Glutamatergic neuron (in vitro differentiated cells): ENCODE measurements around the gene FAM187B. TPM values are rescaled to one million over a fixed set of nuclear protein-coding genes. Genes with fewer than 3 reads are reported as not detected.

ENCODE experiments used
- DNase-seq: peaks from one replicate; pipeline ENCODE4 v3.0.0; 2022
- H3K27ac Mint-ChIP-seq: one replicate; pipeline ENCODE4 v1.8.0; 2020; ENCODE audit warnings: mild to moderate bottlenecking, mixed read lengths, inconsistent platforms; ENCODE audit not compliant: unreplicated experiment
- H3K27me3 Mint-ChIP-seq: one replicate; pipeline ENCODE4 v1.8.0; 2020; ENCODE audit warnings: mild to moderate bottlenecking, moderate library complexity, mixed read lengths, inconsistent platforms; ENCODE audit not compliant: unreplicated experiment
- H3K36me3 Mint-ChIP-seq: one replicate; pipeline ENCODE4 v1.8.0; 2020; ENCODE audit warnings: mild to moderate bottlenecking, mixed read lengths, inconsistent platforms; ENCODE audit not compliant: unreplicated experiment
- H3K4me1 Mint-ChIP-seq: one replicate; pipeline ENCODE4 v1.8.0; 2020; ENCODE audit warnings: mild to moderate bottlenecking, low read depth, mixed read lengths, inconsistent platforms; ENCODE audit not compliant: unreplicated experiment
- H3K4me3 Mint-ChIP-seq: one replicate; pipeline ENCODE4 v1.8.0; 2020; ENCODE audit warnings: mild to moderate bottlenecking, mixed read lengths, inconsistent platforms; ENCODE audit not compliant: unreplicated experiment
- H3K9me3 Mint-ChIP-seq: one replicate; pipeline ENCODE4 v1.8.0; 2020; ENCODE audit warnings: mild to moderate bottlenecking, moderate library complexity, mixed read lengths, inconsistent platforms; ENCODE audit not compliant: unreplicated experiment
- total RNA-seq: library from RNA; stranded (reverse); fragmentation: NEBNext Ultra II Directional; extraction: Animal tissue kit (Norgen Biotek cat#: 25700); gene quantifications from one replicate; pipeline ENCODE4 v1.2.1, GENCODE V29; 2021; ENCODE audit not compliant: unreplicated experiment
- TF ChIP-seq, protein P1 (sequence below): fragments of 200-600 bp; sonication (generic); IDR thresholded peaks from one replicate; pipeline ENCODE4 v1.5.0; 2021; ENCODE audit not compliant: partially characterized antibody, unreplicated experiment

The FAM187B gene
- total RNA-seq, 1 donor from 2014 or later, result not detected

DNA sequence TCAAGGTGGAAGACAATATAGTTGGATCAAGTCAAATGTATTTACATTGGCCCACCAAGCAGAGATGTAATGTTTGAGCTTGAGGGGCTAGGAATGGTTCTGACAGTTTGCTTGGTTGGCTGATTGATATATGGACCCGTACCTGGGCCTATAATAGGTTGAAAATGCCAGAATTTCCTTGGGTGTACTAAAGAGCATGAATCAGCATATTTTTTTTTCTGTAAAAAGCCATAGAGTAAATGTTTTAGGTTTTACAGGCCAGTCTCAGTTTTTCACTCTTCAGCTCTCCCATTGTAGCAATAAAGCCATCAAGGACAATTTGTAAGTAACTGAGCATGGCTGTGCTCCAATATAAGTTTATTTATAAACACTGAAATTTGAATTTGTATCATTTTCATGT is 47.2 kb downstream of the FAM187B start:
- Mint-ChIP-seq H3K36me3 (peaks cover 12% of the 10 kb centered on the region), H3K4me3 (no peak overlapping the region), H3K4me1 (no peaks in the 10 kb centered on the region), H3K9me3 (peaks cover 5% of the 10 kb centered on the region), H3K27me3 (peaks cover 2% of the 10 kb centered on the region), H3K27ac (no peak overlapping the region)
- TF ChIP-seq, protein P1, sequence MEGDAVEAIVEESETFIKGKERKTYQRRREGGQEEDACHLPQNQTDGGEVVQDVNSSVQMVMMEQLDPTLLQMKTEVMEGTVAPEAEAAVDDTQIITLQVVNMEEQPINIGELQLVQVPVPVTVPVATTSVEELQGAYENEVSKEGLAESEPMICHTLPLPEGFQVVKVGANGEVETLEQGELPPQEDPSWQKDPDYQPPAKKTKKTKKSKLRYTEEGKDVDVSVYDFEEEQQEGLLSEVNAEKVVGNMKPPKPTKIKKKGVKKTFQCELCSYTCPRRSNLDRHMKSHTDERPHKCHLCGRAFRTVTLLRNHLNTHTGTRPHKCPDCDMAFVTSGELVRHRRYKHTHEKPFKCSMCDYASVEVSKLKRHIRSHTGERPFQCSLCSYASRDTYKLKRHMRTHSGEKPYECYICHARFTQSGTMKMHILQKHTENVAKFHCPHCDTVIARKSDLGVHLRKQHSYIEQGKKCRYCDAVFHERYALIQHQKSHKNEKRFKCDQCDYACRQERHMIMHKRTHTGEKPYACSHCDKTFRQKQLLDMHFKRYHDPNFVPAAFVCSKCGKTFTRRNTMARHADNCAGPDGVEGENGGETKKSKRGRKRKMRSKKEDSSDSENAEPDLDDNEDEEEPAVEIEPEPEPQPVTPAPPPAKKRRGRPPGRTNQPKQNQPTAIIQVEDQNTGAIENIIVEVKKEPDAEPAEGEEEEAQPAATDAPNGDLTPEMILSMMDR, result no peak
- no peak for DNase-seq

DNA sequence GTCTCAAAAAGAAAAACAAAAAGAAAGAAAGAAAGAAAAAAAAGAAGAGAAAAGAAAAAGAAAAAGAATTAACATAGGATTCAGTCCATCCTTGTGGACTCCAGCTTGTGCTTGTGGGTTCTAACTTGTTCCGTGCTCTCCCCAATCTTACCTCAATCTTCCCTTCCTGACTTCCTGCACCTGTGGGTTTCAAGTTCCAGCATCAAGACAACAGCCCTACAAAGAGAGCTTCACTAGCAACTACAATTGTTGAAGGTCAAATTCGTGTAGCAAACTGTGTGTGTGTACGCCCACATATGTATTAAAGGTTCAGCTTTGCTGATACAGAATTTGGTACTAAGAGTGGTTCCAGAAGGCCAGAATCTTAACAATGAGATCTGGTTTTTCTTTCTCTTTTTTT is 48.7 kb downstream of the FAM187B start:
- Mint-ChIP-seq H3K9me3 (peaks cover 7% of the 10 kb centered on the region), H3K4me1 (no peaks in the 10 kb centered on the region), H3K4me3 (no peak overlapping the region), H3K27ac (no peak overlapping the region), H3K27me3 (peaks cover 2% of the 10 kb centered on the region), H3K36me3 (peaks cover 12% of the 10 kb centered on the region)
- TF ChIP-seq, protein P1, result no peak
- DNase-seq, result no peak

DNA sequence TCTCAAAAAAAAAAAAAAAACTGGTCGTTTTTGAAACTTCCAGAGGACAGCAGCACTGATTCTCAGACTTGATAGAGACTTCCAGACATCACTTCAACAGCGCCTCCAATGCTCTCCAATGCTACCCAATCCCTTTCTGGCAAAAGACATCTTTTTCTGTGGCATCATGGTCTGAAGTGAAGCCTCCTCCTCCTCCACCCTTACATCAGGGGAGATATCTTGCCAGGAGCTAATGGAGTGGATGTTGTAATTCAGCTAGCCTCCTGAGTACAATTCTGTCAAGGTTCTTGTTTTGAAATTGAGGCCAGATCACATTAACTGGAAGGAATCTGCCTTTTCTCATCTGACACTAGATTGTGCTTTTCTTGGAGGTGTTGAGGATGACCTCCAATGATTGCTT is 49.8 kb downstream of the FAM187B start:
- H3K4me1 Mint-ChIP-seq, result no peaks in the 10 kb centered on the region
- no peak overlapping the region for H3K4me3 Mint-ChIP-seq
- H3K36me3 Mint-ChIP-seq, result peaks cover 12% of the 10 kb centered on the region
- peaks cover 2% of the 10 kb centered on the region for H3K27me3 Mint-ChIP-seq
- H3K27ac Mint-ChIP-seq, result no peak overlapping the region
- peaks cover 7% of the 10 kb centered on the region for H3K9me3 Mint-ChIP-seq
- DNase-seq, result no peak
- TF ChIP-seq, protein P1, result no peak

DNA sequence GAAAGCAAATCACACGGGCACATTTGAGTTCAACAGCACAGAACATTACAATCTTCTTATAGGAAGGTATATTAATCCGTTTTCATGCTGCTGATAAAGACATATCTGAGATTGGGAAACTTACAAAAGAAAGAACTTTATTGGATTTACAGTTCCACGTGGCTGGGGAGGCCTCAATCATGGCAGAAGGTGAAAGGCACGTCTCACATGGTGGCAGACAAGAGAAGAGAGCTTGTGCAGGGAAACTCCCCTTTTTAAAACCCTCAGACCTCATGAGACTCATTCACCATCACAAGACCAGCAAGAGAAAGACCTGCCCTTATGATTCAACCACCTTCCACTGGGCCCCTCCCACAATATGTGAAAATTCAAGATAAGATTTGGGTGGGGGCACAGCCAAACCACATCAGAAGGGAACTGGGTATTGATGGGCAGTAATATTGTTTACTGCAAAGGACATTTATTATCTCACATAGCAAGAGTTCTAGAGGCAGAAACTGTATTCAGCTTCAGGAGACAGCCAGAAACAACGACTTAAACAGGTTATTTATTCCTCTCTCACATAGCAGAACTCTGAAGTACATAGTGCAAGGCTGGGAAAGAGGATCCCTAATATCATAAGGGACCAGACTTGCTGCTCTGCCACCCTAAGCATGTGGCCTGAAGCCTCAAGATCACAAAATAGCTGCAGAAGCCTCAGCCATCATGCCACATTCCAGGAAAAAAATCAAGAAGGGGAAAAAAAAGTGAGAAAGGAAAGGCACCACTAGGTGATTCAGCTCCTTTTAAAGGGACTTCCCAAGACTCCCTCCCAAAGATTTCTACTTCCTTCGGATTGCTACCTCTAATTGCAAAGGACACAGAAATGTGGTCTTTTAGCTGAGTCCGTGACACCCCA is 50.9 kb downstream of the FAM187B start:
- Mint-ChIP-seq H3K4me1 (no peaks in the 10 kb centered on the region), H3K4me3 (no peak overlapping the region), H3K36me3 (peaks cover 6% of the 10 kb centered on the region), H3K9me3 (peaks cover 4% of the 10 kb centered on the region), H3K27ac (no peak overlapping the region), H3K27me3 (peaks cover 2% of the 10 kb centered on the region)
- DNase-seq, result no peak
- TF ChIP-seq, protein P1, result no peak

DNA sequence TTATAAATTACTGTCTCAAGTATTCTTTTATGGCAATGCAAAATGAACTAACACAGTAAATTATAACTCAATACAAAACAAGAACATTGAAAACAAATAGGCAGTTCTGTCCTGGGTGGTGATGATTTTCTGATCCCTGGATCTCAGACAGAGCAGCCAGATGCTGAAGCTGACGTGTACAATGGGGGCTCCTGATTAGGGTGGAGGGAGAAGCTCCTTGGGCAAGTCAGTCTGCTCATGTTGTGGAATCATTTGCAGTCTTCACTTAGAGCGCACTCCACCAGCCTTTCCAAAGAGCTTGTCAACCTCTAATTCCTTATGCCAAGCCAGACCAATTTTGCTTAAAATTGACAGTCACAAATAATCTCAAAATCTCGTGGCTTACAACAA is 52.4 kb downstream of the FAM187B start:
- Mint-ChIP-seq H3K27me3 (peaks cover 1% of the 10 kb centered on the region), H3K4me3 (no peak overlapping the region), H3K27ac (no peak overlapping the region), H3K9me3 (peaks cover 4% of the 10 kb centered on the region), H3K36me3 (peaks cover 4% of the 10 kb centered on the region), H3K4me1 (no peaks in the 10 kb centered on the region)
- no peak for DNase-seq
- TF ChIP-seq, protein P1, result no peak
